ENCODE data around the gene FBRSL1. TPM values are rescaled to one million over a fixed set of nuclear protein-coding genes. Genes with fewer than 3 reads are reported as not detected.
"Not testable (repeated sequence)": the region's sequence is repeated elsewhere in the genome, so short reads cannot be mapped to it uniquely, and the experiment has no call there.

Gene FBRSL1
- 10 to 100 TPM; 46.7 to 49.4 TPM for total RNA-seq
- long read RNA-seq, partial matches to known transcripts: 16 of 19 reads
- long read RNA-seq, other reads (novel, unspliced or antisense): 3 of 19 reads

- peak; percentile 94 for DNase-seq
- intact Hi-C loops (cut with DNase I): no loop called here
- peak; percentile 90 to 91 for ATAC-seq
Observed at GRCh38 chr12:132489602-132490266, at the start of gene FBRSL1. TSS of gene FBRSL1 (plus strand) at chr12:132490151.

- DNase-seq; intact Hi-C loops (cut with DNase I); ATAC-seq: not testable (repeated sequence)
Observed at GRCh38 chr12:132440420-132440819, 49.5 kb upstream of the FBRSL1 start.

- ATAC-seq (no peak), DNase-seq (no peak)
- intact Hi-C loops (cut with DNase I): no loop called here
Observed at GRCh38 chr12:132441871-132442863, 47.8 kb upstream of the FBRSL1 start.

GRCh38 chr12:132443091-132443490 is 46.9 kb upstream of the FBRSL1 start:
- intact Hi-C loops (cut with DNase I): no loop called here
- ATAC-seq (no peak), DNase-seq (no peak)

- intact Hi-C loops (cut with DNase I): no loop called here
Observed at GRCh38 chr12:132444283-132444682, 45.7 kb upstream of the FBRSL1 start.

GRCh38 chr12:132444957-132445883 is 44.7 kb upstream of the FBRSL1 start:
- DNase-seq (peak; percentile 45), ATAC-seq (peak; percentile 26 to 43)
- intact Hi-C loops (cut with DNase I): no loop called here

More at GRCh38 chr12:132444283-132444682, 45.7 kb upstream of the FBRSL1 start:
- ATAC-seq: no peak
- no peak for DNase-seq

- ATAC-seq (peak; percentile 45 to 78), DNase-seq (peak; percentile 62)
- intact Hi-C loops (cut with DNase I): no loop called here
Observed at GRCh38 chr12:132445884-132446632, 43.9 kb upstream of the FBRSL1 start.

- intact Hi-C loops (cut with DNase I): no loop called here
- DNase-seq (no peak), ATAC-seq (no peak)
Observed at GRCh38 chr12:132446633-132447326, 43.2 kb upstream of the FBRSL1 start.

- ATAC-seq: no peak
- intact Hi-C loops (cut with DNase I): no loop called here
- DNase-seq: no peak
Observed at GRCh38 chr12:132447327-132447720, 42.6 kb upstream of the FBRSL1 start.

- DNase-seq (no peak), ATAC-seq (no peak)
- intact Hi-C loops (cut with DNase I): no loop called here
Observed at GRCh38 chr12:132447731-132448462, 42.1 kb upstream of the FBRSL1 start.

- intact Hi-C loops (cut with DNase I): no loop called here
- no peak for DNase-seq
- no peak for ATAC-seq
Observed at GRCh38 chr12:132448463-132448820, 41.5 kb upstream of the FBRSL1 start.

GRCh38 chr12:132449565-132450417 is 40.2 kb upstream of the FBRSL1 start:
- DNase-seq (no peak), ATAC-seq (no peak)
- intact Hi-C loops (cut with DNase I): no loop called here

GRCh38 chr12:132450418-132451171 is 39.4 kb upstream of the FBRSL1 start:
- intact Hi-C loops (cut with DNase I): no loop called here
- ATAC-seq (no peak), DNase-seq (no peak)

GRCh38 chr12:132451172-132451835 is 38.6 kb upstream of the FBRSL1 start:
- DNase-seq (no peak), ATAC-seq (no peak)
- intact Hi-C loops (cut with DNase I): no loop called here

- ATAC-seq (no peak), DNase-seq (no peak)
- intact Hi-C loops (cut with DNase I): no loop called here
Observed at GRCh38 chr12:132451836-132452195, 38.1 kb upstream of the FBRSL1 start.

Data from left cardiac atrium (tissue), 4 donors.